HepG2 (cell line): Measurements from ENCODE around the gene COX4I1. TPM values are rescaled to one million over a fixed set of nuclear protein-coding genes. Genes with fewer than 3 reads are reported as not detected.

Experiments
- EP300 ChIP-seq, 3 experiments: sonication (generic) in 1 of 3; formaldehyde crosslinking in 1 of 3; IDR thresholded peaks; 2 replicates each; pipeline versions ENCODE4 v1.5.1 to v1.6.1; 2011 to 2020; ENCODE audit warnings: low read depth in 2 of 3, low read length in 2 of 3, borderline replicate concordance in 1 of 3, improper control_type of control experiment in 1 of 3, mild to moderate bottlenecking in 1 of 3, missing genetic modification reagents in 1 of 3, moderate library complexity in 1 of 3
- ETS1 ChIP-seq: sonication (generic); formaldehyde crosslinking; IDR thresholded peaks from 2 replicates; pipeline ENCODE4 v1.4.0; 2020; ENCODE audit warnings: missing genetic modification reagents
- HNF1B ChIP-seq: sonication (generic); formaldehyde crosslinking; IDR thresholded peaks from 2 replicates; pipeline ENCODE4 v1.5.1; 2020; ENCODE audit warnings: mild to moderate bottlenecking, moderate library complexity, missing genetic modification reagents
- KLF16 ChIP-seq, 2 experiments: sonication (generic) in 1 of 2; formaldehyde crosslinking in 1 of 2; IDR thresholded peaks; 2 replicates each; pipeline versions ENCODE4 v1.6.1 to v1.8.0; 2016 to 2023; ENCODE audit warnings: missing genetic modification reagents in 2 of 2, missing compliant biosample characterization in 1 of 2
- POGZ ChIP-seq: sonication (generic); formaldehyde crosslinking; IDR thresholded peaks from 2 replicates; pipeline ENCODE4 v1.4.0; 2020; ENCODE audit warnings: mild to moderate bottlenecking, missing genetic modification reagents
- SPEN ChIP-seq: sonication (generic); formaldehyde crosslinking; IDR thresholded peaks from 2 replicates; pipeline ENCODE4 v1.5.1; 2020; ENCODE audit warnings: low read depth, mild to moderate bottlenecking, missing genetic modification reagents
- ZBTB34 ChIP-seq: sonication (generic); formaldehyde crosslinking; IDR thresholded peaks from 2 replicates; pipeline ENCODE4 v1.8.0; 2022; ENCODE audit warnings: mild to moderate bottlenecking, missing genetic modification reagents
- ZNF10 ChIP-seq: sonication (generic); formaldehyde crosslinking; IDR thresholded peaks from 2 replicates; pipeline ENCODE4 v1.4.0; 2020; ENCODE audit warnings: mild to moderate bottlenecking, low read depth, missing genetic modification reagents, borderline replicate concordance
- ZSCAN25 ChIP-seq: sonication (generic); formaldehyde crosslinking; IDR thresholded peaks from 2 replicates; pipeline ENCODE4 v1.8.0; 2022; ENCODE audit warnings: mild to moderate bottlenecking, missing genetic modification reagents
- polyA plus RNA-seq, 8 experiments: library from polyadenylated mRNA; depleted of rRNA in 3 of 8; stranded (reverse) in 7 of 8; unstranded in 1 of 8; fragments of >200 nt; fragmentation: Illumina TruSeq in 4 of 8; extraction: Trizol in 4 of 8; gene quantifications; 2 replicates each; pipeline versions ENCODE4 v1.2.1 to v1.2.3, GENCODE V29; 2011 to 2016; ENCODE audit warnings: low read depth in 4 of 8, missing spikeins in 1 of 8, mixed read lengths in 1 of 8; ENCODE audit not compliant: insufficient read depth in 1 of 8
- total RNA-seq, 5 experiments: library from RNA; depleted of rRNA; stranded (reverse); fragments of >200 nt; fragmentation: Illumina TruSeq; extraction: Trizol; gene quantifications; 2 replicates each; pipeline ENCODE4 v1.2.3, GENCODE V29; 2016; ENCODE audit warnings: low read depth in 1 of 5
- TF ChIP-seq, protein P1 (sequence below): sonication (generic); formaldehyde crosslinking; IDR thresholded peaks from 2 replicates; pipeline ENCODE4 v1.5.0; 2020; ENCODE audit warnings: mild to moderate bottlenecking, missing genetic modification reagents
- TF ChIP-seq, protein P2 (sequence below): sonication (generic); formaldehyde crosslinking; conservative IDR thresholded peaks from 2 replicates; pipeline ENCODE4 v1.8.1; 2023; ENCODE audit warnings: missing genetic modification reagents
- TF ChIP-seq, protein P3 (sequence below): sonication (generic); formaldehyde crosslinking; IDR thresholded peaks from 2 replicates; pipeline ENCODE4 v1.5.1; 2020; ENCODE audit warnings: mild to moderate bottlenecking, missing genetic modification reagents, borderline replicate concordance
- TF ChIP-seq, protein P4 (sequence below): IDR thresholded peaks from 2 replicates; pipeline ENCODE4 v1.6.1; 2016; ENCODE audit warnings: low read depth, borderline replicate concordance

Gene COX4I1
- total and polyA plus RNA-seq, 2 of the 13 experiments (the other 11 are each of a cell fraction or from before 2014, with no cell fraction given), result 658 to 902 TPM

- TF ChIP-seq, protein P1, sequence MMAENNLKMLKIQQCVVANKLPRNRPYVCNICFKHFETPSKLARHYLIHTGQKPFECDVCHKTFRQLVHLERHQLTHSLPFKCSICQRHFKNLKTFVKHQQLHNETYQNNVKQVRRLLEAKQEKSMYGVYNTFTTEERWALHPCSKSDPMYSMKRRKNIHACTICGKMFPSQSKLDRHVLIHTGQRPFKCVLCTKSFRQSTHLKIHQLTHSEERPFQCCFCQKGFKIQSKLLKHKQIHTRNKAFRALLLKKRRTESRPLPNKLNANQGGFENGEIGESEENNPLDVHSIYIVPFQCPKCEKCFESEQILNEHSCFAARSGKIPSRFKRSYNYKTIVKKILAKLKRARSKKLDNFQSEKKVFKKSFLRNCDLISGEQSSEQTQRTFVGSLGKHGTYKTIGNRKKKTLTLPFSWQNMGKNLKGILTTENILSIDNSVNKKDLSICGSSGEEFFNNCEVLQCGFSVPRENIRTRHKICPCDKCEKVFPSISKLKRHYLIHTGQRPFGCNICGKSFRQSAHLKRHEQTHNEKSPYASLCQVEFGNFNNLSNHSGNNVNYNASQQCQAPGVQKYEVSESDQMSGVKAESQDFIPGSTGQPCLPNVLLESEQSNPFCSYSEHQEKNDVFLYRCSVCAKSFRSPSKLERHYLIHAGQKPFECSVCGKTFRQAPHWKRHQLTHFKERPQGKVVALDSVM (CRISPR knock-in tag), result peak; percentile 55; the same call in 1 of the 2 replicates
- TF ChIP-seq, protein P2, sequence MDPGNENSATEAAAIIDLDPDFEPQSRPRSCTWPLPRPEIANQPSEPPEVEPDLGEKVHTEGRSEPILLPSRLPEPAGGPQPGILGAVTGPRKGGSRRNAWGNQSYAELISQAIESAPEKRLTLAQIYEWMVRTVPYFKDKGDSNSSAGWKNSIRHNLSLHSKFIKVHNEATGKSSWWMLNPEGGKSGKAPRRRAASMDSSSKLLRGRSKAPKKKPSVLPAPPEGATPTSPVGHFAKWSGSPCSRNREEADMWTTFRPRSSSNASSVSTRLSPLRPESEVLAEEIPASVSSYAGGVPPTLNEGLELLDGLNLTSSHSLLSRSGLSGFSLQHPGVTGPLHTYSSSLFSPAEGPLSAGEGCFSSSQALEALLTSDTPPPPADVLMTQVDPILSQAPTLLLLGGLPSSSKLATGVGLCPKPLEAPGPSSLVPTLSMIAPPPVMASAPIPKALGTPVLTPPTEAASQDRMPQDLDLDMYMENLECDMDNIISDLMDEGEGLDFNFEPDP (CRISPR knock-in tag), result 0 out of 2 replicates have a peak, but pooled peaks have one; percentile 21
- 0 out of 2 replicates have a peak, but pooled peaks have one; percentile 52 for TF ChIP-seq POGZ (CRISPR knock-in tag)
- TF ChIP-seq, protein P3, sequence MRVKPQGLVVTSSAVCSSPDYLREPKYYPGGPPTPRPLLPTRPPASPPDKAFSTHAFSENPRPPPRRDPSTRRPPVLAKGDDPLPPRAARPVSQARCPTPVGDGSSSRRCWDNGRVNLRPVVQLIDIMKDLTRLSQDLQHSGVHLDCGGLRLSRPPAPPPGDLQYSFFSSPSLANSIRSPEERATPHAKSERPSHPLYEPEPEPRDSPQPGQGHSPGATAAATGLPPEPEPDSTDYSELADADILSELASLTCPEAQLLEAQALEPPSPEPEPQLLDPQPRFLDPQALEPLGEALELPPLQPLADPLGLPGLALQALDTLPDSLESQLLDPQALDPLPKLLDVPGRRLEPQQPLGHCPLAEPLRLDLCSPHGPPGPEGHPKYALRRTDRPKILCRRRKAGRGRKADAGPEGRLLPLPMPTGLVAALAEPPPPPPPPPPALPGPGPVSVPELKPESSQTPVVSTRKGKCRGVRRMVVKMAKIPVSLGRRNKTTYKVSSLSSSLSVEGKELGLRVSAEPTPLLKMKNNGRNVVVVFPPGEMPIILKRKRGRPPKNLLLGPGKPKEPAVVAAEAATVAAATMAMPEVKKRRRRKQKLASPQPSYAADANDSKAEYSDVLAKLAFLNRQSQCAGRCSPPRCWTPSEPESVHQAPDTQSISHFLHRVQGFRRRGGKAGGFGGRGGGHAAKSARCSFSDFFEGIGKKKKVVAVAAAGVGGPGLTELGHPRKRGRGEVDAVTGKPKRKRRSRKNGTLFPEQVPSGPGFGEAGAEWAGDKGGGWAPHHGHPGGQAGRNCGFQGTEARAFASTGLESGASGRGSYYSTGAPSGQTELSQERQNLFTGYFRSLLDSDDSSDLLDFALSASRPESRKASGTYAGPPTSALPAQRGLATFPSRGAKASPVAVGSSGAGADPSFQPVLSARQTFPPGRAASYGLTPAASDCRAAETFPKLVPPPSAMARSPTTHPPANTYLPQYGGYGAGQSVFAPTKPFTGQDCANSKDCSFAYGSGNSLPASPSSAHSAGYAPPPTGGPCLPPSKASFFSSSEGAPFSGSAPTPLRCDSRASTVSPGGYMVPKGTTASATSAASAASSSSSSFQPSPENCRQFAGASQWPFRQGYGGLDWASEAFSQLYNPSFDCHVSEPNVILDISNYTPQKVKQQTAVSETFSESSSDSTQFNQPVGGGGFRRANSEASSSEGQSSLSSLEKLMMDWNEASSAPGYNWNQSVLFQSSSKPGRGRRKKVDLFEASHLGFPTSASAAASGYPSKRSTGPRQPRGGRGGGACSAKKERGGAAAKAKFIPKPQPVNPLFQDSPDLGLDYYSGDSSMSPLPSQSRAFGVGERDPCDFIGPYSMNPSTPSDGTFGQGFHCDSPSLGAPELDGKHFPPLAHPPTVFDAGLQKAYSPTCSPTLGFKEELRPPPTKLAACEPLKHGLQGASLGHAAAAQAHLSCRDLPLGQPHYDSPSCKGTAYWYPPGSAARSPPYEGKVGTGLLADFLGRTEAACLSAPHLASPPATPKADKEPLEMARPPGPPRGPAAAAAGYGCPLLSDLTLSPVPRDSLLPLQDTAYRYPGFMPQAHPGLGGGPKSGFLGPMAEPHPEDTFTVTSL (CRISPR knock-in tag), result peak; percentile 54; the same call in 1 of the 2 replicates
- TF ChIP-seq, protein P4, sequence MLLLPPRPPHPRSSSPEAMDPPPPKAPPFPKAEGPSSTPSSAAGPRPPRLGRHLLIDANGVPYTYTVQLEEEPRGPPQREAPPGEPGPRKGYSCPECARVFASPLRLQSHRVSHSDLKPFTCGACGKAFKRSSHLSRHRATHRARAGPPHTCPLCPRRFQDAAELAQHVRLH (CRISPR knock-in tag), result no peak
- peak; percentile 58; the same call in 1 of the 2 replicates for TF ChIP-seq SPEN (CRISPR knock-in tag)
- 0 out of 2 replicates have a peak, but pooled peaks have one; percentile 19 for TF ChIP-seq ZSCAN25 (CRISPR knock-in tag)
- no peak for TF ChIP-seq ZNF10 (CRISPR knock-in tag)
- peak in 1 of 2 experiments; percentile 29; a peak in 1 of 4 replicates for TF ChIP-seq EP300 (IDR thresholded peaks at IDR 0.05; ENCODE audit: low read depth in 2 of 2, low read length in 2 of 2)
- TF ChIP-seq EP300 (CRISPR knock-in tag; IDR thresholded peaks at IDR 0.05; ENCODE audit: borderline replicate concordance), result no peak
- TF ChIP-seq ZBTB34, result 0 out of 2 replicates have a peak, but pooled peaks have one; percentile 40
- TF ChIP-seq KLF16 (CRISPR knock-in tag; IDR thresholded peaks at IDR 0.05), result peak in 1 of 2 experiments; percentile 21; a peak in 1 of 4 replicates
- peak; percentile 49; the same call in 1 of the 2 replicates for TF ChIP-seq HNF1B (CRISPR knock-in tag)
- no peak for TF ChIP-seq ETS1 (CRISPR knock-in tag)
Observed at GRCh38 chr16:85844786-85845185, 45.3 kb downstream of the COX4I1 start (continued).
